Activated CD8-positive, alpha-beta memory T cell treated with anti-CD3 and anti-CD28 coated beads, Interleukin-2, amount 50 U/mL, for 24 hours (primary cell): Measurements from ENCODE around the gene OGDH.

ENCODE experiments used
- DNase-seq: peaks from one replicate; pipeline ENCODE4 v3.0.0-alpha.2; 2020; ENCODE audit errors: extremely low read depth

The OGDH gene

GRCh38 chr7:44637788-44638594 lies 31.6 kb downstream of the OGDH start:
- peak; percentile 52 for DNase-seq

- DNase-seq = peak; percentile 64
These were observed 32.5 kb downstream of the OGDH start for GRCh38 chr7:44638611-44639557.

DNA sequence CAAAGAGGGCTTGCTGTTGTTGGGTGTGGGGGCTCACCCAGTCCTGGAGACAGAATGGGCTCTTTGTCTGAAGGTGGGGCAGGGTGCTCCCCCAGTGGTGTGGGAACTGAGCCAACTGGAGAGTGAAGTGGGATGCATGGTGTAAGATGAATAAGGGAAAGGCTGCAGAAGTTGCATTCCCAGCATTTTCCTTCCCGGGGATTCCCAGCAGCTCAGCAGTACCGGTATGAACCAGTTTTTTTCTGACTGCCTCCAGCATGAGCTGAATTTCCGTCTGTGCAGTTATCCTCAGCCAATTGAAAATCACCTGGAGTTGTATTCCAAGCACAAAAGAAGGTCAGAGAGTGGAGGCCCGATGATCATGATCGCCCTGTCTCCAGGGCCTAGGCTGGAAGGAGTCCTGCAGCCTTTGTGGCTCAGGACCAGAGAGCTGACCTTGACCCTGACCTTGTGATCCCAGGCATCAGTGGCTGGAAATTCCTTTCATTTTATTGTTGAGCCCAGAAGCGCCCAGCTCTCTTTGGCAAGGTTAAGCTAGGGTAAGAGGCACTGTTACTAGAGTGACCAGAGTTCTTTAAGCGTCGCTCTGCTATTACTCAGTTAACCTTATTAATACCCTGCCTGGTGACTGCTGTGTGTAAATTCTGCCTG lies 33.4 kb downstream of the OGDH start:
- DNase-seq = no peak

DNA sequence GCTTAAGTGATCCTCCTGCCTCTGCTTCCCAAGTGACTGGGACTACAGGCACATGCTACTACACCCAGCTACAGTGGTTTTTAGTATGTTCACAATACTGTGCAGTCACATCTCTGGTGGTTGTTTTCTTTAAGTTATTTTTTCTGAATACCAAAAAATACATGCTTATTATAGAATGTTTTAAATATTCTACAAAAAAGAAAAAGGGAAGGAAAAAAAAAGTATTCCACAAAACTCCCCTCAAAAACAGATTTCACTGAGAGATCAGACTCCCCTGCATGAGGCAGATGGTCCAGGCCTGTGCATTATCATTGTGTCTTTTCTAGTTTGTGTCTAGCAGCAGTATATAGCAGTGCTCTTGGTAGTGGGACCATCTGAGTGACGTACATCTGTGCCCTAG lies 36.8 kb downstream of the OGDH start:
- no peak for DNase-seq

- no peak for DNase-seq
These were observed 38.8 kb downstream of the OGDH start for GRCh38 chr7:44645254-44645653.

- no peak for DNase-seq
These were observed 39.3 kb downstream of the OGDH start for GRCh38 chr7:44645696-44646095.

DNA sequence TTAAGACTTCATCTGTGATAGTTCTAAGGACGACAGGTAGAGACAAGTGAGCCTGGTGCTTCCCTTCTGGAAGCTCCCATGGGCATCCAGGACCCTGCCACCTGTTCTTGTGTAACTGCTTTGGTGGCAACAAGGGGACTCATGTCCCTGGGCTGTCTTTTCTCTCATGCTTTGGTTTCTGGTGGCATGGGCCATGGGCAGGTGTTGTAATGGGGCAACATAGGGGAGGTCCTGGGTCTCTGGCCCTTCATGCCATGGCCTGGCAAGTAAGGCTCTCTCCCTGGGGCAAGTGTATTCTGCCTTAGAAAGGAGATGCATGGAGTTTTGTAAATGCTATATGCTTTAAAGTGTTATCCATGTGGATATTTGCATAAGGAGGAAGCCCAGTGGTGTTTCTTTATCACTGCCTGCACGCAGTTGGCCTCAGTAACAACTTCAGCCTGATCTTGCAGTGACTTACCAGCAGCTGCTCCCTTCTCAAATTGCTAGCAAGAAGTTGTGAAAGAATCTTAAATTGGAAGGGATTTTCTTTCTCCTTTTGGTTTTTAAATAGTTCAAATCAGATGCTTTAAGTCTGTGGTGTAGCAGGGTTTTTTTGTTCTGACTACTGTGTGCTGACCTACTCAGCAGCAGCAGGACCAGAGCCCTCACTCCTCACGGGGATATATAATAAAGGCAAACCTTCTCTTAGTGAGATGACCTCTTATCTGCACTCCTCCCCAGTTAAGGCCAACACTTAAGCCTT lies 39.9 kb downstream of the OGDH start:
- DNase-seq = no peak

DNA sequence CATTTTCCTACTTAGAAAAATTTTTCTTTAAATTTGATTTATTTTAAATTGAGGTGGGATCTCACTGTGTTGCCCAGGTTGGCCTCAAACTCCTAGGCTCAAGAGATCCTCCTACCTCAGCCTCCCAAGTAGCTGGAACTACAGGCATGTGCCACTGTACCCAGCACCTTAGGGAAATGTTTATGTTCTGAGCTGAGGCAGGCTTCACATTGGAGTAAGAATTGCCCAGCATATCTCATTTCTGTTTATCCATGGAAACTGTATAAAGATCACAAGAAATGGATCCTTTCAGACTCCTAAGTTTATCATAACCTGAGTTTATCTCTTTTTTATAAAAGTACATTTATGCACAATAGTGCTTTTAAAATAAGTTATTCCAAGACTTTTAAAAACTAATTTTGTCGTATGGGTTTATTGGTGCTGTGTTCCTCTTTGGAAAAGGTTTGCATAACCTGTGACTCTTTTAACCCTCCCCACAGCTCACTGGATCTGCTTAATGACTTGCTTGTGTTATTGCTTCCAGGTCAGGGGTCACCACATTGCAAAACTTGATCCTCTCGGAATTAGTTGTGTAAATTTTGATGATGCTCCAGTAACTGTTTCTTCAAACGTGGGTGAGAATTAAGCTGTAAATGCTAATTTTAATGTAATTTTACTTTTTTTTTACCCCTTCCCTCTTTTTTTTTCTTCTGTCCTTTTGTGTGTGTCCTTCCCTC lies 40.7 kb downstream of the OGDH start:
- DNase-seq = no peak

DNA sequence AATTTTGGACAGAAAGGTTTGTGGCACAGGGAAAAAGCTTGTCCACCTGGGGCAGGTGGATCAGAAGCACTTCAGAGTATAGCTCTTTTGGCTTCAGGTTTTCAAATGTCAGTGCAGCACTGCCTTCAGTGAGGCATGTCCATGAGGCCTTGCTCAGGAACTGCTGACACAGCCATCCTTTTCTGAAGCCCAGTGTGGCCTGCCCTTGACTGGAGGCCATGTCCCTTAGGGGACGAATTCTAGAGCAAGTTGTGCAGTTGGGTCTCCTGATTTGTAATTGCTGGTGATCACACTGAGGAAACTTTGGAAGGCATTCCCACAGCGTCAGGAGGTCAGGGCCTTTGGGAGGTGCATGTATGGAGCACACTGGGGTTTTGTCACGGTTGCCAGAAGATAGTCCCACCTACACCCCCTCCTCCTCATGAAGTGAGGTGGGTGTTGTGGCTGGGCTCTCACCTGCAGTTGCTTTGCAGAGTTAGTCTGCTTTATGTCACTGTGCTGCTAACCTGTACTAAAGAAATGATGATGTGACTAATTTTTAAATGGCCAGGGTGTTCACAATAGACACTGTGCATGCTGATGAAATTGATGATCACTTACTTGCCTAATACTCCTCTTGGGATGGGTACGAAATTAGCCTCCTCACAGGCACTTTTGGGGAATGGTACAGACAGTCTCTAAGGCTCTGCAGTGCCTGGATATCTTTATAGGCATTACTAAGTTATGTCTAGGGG lies 41.7 kb downstream of the OGDH start:
- no peak for DNase-seq

DNA sequence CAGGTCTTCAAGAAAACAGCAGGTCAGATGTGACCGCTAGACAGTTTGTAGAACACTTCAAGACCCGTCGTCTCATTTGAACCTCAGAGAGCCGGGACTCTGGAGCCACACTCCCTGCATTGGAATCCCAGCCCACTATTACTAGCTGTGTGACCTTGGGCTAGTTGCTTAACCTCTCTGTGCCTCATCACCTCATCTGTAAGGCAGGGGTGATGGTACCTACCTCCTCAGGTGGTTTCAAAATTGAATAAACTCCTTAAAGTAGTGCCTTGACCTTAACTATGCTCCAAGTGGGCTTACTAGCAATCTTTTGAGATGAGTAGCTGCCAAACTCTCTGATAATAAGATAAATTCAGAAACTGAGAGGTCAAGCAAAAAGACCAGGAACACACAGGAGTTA lies 43.8 kb downstream of the OGDH start:
- DNase-seq = no peak

GRCh38 chr7:44650772-44651171 lies 44.3 kb downstream of the OGDH start:
- DNase-seq = no peak

GRCh38 chr7:44652535-44652934 lies 46.1 kb downstream of the OGDH start:
- DNase-seq = no peak

- no peak for DNase-seq
These were observed 47.9 kb downstream of the OGDH start for GRCh38 chr7:44654255-44654796.

DNA sequence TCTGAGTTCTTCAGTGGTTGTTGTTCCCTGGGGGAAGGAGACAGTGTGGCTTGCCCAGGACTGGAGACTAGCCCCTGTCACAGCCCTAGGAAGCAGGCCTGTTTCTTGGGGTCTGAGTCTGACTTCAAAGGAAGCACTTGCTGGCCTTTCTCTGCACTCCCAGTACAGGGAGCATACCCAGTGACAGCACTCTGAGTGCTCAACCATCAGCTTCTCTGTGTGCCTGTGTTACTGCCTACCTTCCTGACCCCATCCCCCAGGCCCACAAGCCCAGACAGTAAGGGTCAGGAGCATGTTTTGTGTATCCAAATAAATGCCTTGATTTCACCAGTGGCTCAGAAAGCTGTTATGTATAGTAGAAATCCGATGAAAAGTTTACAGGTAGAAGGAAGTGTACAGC lies 48.9 kb downstream of the OGDH start:
- no peak for DNase-seq

DNA sequence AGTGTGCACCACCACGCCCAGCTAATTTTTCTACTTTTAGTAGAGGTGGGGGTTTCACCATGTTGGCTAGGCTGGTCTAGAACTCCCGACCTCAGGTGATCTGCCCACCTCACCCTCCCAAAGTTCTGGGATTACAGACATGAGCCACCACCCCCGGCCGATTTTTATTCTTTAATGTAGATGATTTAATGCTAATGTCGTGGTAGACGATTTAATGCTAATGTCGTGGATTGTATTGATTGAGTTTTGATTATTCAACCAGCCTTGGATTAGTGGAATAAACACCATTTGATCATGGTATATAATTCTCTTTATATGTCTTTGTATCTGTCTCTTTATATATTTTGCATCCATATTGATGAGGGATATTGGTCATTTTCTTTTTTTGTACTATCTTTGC lies 52.6 kb downstream of the OGDH start:
- no peak for DNase-seq

GRCh38 chr7:44661233-44661632 lies 54.8 kb downstream of the OGDH start:
- DNase-seq = no peak

GRCh38 chr7:44664780-44665461 lies 58.5 kb downstream of the OGDH start:
- no peak for DNase-seq

DNA sequence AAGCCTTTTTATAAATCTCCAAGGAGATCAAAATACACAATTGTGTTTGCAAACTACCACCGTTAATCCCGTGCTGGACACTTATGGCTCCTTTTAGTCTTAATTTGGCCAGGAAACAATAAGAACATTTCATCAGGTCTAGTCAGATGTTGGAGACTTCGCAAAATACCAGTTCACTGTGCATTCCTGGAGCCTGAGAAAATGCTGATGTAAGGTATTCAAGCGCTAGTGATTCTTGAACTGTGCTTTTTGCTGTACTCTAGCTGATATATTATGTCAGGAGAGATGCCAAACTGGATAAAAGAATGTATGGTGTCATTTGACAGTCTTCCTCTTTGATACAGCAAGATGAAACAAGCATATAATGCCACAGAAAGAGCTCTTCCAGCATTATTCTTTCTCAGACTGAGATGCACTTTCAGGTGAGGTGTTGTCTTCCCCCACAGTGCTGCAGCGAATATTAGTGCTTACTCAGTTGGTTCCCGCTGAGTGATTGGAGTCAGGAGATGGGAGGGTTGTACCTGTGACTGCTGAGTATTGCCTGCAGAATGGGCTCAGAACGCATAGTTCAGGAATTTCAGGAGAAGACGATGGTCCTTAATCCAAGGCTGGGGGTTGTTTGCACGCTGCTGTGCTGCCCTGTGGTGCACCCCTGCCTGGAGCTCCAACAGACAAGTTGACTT lies 59.2 kb downstream of the OGDH start:
- no peak for DNase-seq

DNA sequence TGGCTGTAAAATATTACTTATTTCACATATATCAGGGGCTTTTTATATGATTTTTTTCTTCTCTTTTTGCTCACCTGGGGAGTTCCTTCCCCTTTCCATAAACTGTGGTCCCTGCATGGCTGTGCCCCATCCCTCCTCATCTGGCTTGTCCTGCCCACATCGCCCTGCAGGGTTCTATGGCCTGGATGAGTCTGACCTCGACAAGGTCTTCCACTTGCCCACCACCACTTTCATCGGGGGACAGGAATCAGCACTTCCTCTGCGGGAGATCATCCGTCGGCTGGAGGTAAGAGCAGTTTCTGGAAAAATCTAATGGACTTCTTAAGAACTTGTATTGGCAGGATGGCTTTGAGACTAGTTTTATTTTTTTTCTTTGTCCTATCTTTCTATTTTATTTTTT lies 60.1 kb downstream of the OGDH start:
- no peak for DNase-seq
